Nephron (organoid): ENCODE measurements around the gene RGS19.

Source experiments
- H3K27ac Mint-ChIP-seq, 3 experiments: 2 replicates each; pipeline ENCODE4 v1.8.0; 2020; ENCODE audit warnings: mixed read lengths in 3 of 3, mild to moderate bottlenecking in 2 of 3, moderate library complexity in 1 of 3
- H3K27me3 Mint-ChIP-seq: 2 replicates; pipeline ENCODE4 v1.8.0; 2021; ENCODE audit warnings: low read depth, mild to moderate bottlenecking, moderate library complexity, mixed read lengths
- H3K36me3 Mint-ChIP-seq: 2 replicates; pipeline ENCODE4 v1.8.0; 2020; ENCODE audit warnings: low read depth, mixed read lengths
- H3K4me1 Mint-ChIP-seq: 2 replicates; pipeline ENCODE4 v1.8.0; 2020; ENCODE audit warnings: mixed read lengths
- H3K4me3 Mint-ChIP-seq, 3 experiments: 2 replicates each; pipeline ENCODE4 v1.8.0; 2020; ENCODE audit warnings: mild to moderate bottlenecking in 3 of 3, mixed read lengths in 3 of 3, moderate library complexity in 2 of 3
- H3K9me3 Mint-ChIP-seq: 2 replicates; pipeline ENCODE4 v1.8.0; 2020; ENCODE audit warnings: mixed read lengths
- TF ChIP-seq, protein P1 (sequence below), 3 experiments: fragments of 200-600 bp; sonication (generic); IDR thresholded peaks; one replicate each; pipeline ENCODE4 v1.5.0; 2021; ENCODE audit warnings: antibody characterized with exemption in 3 of 3; ENCODE audit not compliant: unreplicated experiment in 3 of 3

The RGS19 gene

GRCh38 chr20:64113444-64113775 is 34.1 kb upstream of the RGS19 start:
- H3K27me3 Mint-ChIP-seq, result peaks cover 17% of the 10 kb centered on the region
- TF ChIP-seq, protein P1, sequence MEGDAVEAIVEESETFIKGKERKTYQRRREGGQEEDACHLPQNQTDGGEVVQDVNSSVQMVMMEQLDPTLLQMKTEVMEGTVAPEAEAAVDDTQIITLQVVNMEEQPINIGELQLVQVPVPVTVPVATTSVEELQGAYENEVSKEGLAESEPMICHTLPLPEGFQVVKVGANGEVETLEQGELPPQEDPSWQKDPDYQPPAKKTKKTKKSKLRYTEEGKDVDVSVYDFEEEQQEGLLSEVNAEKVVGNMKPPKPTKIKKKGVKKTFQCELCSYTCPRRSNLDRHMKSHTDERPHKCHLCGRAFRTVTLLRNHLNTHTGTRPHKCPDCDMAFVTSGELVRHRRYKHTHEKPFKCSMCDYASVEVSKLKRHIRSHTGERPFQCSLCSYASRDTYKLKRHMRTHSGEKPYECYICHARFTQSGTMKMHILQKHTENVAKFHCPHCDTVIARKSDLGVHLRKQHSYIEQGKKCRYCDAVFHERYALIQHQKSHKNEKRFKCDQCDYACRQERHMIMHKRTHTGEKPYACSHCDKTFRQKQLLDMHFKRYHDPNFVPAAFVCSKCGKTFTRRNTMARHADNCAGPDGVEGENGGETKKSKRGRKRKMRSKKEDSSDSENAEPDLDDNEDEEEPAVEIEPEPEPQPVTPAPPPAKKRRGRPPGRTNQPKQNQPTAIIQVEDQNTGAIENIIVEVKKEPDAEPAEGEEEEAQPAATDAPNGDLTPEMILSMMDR (IDR thresholded peaks at IDR 0.05; ENCODE audit: unreplicated experiment in 3 of 3), result no peak
- H3K4me1 Mint-ChIP-seq, result peaks cover 5% of the 10 kb centered on the region
- H3K36me3 Mint-ChIP-seq, result no peaks in the 10 kb centered on the region
- no peak overlapping the region for H3K27ac Mint-ChIP-seq
- no peak overlapping the region for H3K4me3 Mint-ChIP-seq
- no peaks in the 10 kb centered on the region for H3K9me3 Mint-ChIP-seq

DNA sequence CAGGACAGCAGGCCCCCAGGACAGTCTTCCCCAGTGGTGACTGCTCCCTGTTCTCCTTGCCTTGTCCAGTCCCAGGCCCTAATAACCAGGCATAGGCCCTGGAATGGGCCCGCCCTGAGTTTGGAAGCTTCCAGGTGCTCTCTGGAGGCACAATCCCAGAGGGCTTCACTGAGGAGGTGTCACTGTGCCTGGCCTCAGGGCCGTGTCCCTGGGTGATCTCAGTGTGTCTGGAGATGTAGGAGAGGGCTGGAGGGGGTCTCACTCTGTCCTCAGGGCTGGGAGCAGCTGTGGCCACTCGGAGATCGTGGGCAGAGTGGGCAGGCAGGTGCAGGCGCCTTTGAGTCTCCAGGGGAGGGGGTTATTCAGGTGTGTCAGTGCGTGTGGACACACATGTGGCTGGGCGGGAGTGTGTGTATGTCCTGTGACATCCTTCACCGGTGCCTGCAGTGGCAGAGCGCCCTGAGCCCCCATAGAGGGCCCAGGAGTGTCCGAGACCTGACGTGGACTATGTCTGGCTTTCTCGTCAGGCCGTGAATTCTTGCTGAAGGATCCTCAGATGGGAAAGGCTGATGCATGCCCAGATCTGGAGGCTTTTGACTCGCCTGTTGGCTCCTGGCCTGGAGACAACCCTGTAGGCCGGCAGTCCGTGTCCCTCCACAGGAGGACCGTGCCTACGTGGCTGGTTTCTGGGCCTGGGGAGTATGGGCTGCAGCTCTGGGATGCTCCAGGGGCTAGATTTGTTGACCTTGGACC is 33.5 kb upstream of the RGS19 start:
- Mint-ChIP-seq H3K36me3 (no peaks in the 10 kb centered on the region), H3K9me3 (no peaks in the 10 kb centered on the region), H3K27ac (no peak overlapping the region), H3K27me3 (peaks cover 17% of the 10 kb centered on the region), H3K4me1 (peaks cover 5% of the 10 kb centered on the region), H3K4me3 (no peak overlapping the region)
- TF ChIP-seq, protein P1 (IDR thresholded peaks at IDR 0.05; ENCODE audit: unreplicated experiment in 3 of 3), result no peak

DNA sequence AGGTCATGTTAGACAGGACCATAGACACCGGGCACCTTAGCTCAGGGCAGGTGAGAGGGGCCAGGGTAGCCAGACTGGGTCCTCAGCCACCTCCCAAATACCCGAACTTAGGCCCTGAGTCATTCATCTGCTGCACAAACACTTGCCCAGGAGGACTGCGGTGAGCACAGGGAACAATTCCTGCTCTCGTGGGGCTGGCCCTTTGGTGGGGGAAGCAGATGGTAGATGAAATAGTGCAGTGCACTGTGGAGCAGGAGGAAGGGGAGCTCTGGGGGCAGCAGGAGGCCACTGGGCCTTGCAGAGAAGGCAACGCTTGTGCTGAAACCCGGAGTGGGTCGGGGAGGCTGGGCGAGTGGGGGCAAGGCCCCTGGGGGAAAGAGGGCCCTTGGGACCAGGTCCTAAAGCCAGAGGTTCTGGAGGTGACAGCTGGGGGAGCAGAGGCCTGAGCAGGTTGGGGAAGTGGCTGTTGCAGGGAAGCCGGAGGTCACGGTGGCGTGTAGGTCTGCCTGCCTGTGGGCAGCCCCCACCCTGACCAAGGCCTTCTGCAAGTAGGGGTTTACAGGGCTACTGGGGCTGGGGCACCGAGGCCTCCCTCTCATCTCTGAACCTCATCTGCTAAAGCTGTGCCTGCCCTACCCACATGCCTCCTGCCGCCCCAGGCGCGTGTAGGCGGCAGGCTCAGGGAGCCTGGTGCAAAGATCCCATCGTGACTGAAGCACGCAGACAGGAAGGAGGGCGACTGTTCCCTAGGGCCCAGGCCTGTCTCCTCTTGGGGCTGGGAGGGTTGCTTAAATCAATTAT is 32.7 kb upstream of the RGS19 start:
- TF ChIP-seq, protein P1 (IDR thresholded peaks at IDR 0.05; ENCODE audit: unreplicated experiment in 3 of 3), result no peak
- Mint-ChIP-seq H3K27me3 (peaks cover 17% of the 10 kb centered on the region), H3K4me1 (peaks cover 5% of the 10 kb centered on the region), H3K27ac (no peak overlapping the region), H3K9me3 (no peaks in the 10 kb centered on the region), H3K36me3 (no peaks in the 10 kb centered on the region), H3K4me3 (no peak overlapping the region)

GRCh38 chr20:64110411-64111068 is 31.2 kb upstream of the RGS19 start:
- peak overlapping the region in 1 of 3 experiments; percentile 66 for H3K27ac Mint-ChIP-seq
- peaks cover 5% of the 10 kb centered on the region for H3K4me1 Mint-ChIP-seq
- H3K9me3 Mint-ChIP-seq, result no peaks in the 10 kb centered on the region
- peaks cover 16% of the 10 kb centered on the region for H3K27me3 Mint-ChIP-seq
- TF ChIP-seq, protein P1 (IDR thresholded peaks at IDR 0.05; ENCODE audit: unreplicated experiment in 3 of 3), result no peak
- no peak overlapping the region for H3K4me3 Mint-ChIP-seq
- H3K36me3 Mint-ChIP-seq, result no peaks in the 10 kb centered on the region

DNA sequence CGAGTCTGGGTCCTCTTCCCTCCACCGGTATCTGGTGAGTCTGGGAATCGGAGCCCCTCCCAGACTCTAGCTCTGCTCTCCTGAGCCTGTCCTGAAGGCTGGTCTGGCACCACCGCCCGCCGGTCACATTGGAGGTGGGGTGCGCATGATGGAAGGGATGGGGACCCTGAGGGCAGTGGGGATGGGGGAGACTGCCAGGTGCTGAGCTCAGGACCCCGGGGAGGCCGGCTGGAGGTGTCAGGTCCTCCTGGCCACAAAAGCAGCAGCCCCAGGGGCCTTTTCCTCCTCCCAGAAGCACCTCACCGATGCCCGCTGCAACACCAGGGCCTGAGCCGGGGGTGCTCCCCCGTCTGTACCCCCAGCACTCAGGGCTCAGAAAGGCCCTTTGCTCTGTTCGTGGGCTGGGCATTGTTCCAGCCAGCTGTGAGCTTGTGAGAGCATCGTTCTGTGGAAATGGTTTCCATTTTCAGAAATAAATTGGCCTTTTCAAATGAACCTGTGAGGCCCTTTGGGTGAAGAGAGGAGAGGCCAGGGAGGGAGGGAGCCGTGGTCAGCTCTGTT is 30.6 kb upstream of the RGS19 start:
- H3K27ac Mint-ChIP-seq, result peak overlapping the region in 1 of 3 experiments; percentile 66
- TF ChIP-seq, protein P1 (IDR thresholded peaks at IDR 0.05; ENCODE audit: unreplicated experiment in 3 of 3), result no peak
- H3K9me3 Mint-ChIP-seq, result no peaks in the 10 kb centered on the region
- H3K36me3 Mint-ChIP-seq, result no peaks in the 10 kb centered on the region
- peaks cover 5% of the 10 kb centered on the region for H3K4me1 Mint-ChIP-seq
- H3K4me3 Mint-ChIP-seq, result no peak overlapping the region
- H3K27me3 Mint-ChIP-seq, result peaks cover 13% of the 10 kb centered on the region
